Esophagus mucosa (tissue), 1 donor: ENCODE measurements around the gene SFXN3. TPM values are rescaled to one million over a fixed set of nuclear protein-coding genes. Genes with fewer than 3 reads are reported as not detected.

ENCODE experiments used
- ATAC-seq: fragments of 200-7000 bp; cut with Tn5 transposase; one replicate; pipeline ENCODE4 v1.9.1; 2020
- total RNA-seq: library from RNA; stranded (reverse); gene quantifications from one replicate; pipeline ENCODE4 v1.2.4, GENCODE V29; 2023
- donor health status: DM: yes; HTN: yes; CAD: no.

Gene SFXN3
- total RNA-seq, 1 donor from 2014 or later = 4.9 TPM

- ATAC-seq = no peak
Observed at GRCh38 chr10:101076630-101077029, 45.6 kb downstream of the SFXN3 start.

DNA sequence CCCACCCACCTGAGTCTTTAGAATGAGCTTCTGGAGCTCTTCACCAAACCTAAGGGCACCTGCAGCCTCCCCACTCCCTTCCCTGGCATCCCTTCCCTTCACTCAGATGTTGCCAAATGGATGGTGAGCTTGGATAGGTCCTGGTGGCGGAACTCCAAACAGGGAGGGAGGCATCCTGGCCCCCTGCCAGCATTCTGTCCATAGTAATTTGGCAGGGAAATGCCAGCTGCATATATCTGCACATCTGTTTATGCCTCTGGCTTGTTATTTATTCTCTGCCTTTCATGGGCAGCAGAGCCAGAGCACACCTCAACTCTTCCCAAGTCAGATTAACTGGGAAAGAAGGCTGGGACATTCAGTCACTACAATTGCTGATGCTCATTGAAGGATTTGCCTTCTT, 48.8 kb downstream of the SFXN3 start:
- no peak for ATAC-seq

GRCh38 chr10:101080933-101081931, 50.2 kb downstream of the SFXN3 start:
- no peak for ATAC-seq

- peak; percentile 74 for ATAC-seq
Observed at GRCh38 chr10:101085846-101086245, 54.8 kb downstream of the SFXN3 start.

- no peak for ATAC-seq
Observed at GRCh38 chr10:101087376-101087775, 56.3 kb downstream of the SFXN3 start.

DNA sequence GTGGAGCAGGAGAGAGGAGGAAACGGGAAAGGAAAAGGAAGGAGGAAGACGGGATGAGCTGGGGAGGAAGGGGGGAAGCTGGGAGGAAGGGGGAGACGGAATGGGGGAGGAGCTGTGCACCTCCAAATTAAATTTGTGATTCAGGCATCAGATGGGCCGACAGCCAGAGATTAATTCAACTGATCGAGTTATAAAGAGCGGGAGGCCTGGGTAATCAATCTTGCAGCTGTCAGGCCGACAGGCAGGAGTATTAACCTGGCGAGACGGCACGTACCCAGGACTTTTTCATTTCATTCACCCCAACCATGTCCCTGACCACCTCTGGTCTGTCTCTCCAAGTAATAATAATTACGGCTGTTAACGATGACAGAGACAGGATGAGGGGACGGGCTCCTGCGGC, 56.9 kb downstream of the SFXN3 start:
- ATAC-seq = no peak

- peak; percentile 75 for ATAC-seq
Observed at GRCh38 chr10:101089520-101090299, 58.7 kb downstream of the SFXN3 start.

- ATAC-seq = no peak
Observed at GRCh38 chr10:101090597-101090996, 59.6 kb downstream of the SFXN3 start.

Other genes with a start within 250 kb of the SFXN3 start
- 11.5 TPM for gene SLF2, start 118.3 kb upstream of the SFXN3 start, total RNA-seq
- gene SEMA4G, start 61.7 kb upstream of the SFXN3 start, total RNA-seq = 0.96 TPM
- gene MRPL43, start 43.7 kb upstream of the SFXN3 start, total RNA-seq = 72.7 TPM
- gene TWNK, start 43.7 kb upstream of the SFXN3 start, total RNA-seq = 5.7 TPM
- 23.0 TPM for gene LZTS2, start 31.4 kb upstream of the SFXN3 start, total RNA-seq
- gene PDZD7, start 105 bp upstream of the SFXN3 start, total RNA-seq = 0.04 TPM
- gene KAZALD1, start 30.8 kb downstream of the SFXN3 start, total RNA-seq = 4.1 TPM
- gene TLX1, start 100.1 kb downstream of the SFXN3 start, total RNA-seq = not detected
- gene LBX1, start 198.2 kb downstream of the SFXN3 start, total RNA-seq = not detected